PC-9 (cell line): ENCODE data around the gene XXYLT1.

Experiments used
- CTCF ChIP-seq: fragments of 200-600 bp; sonication (generic); conservative IDR thresholded peaks from 2 replicates; pipeline ENCODE4 v1.6.1; 2017; ENCODE audit warnings: mixed run types, antibody characterized with exemption, mild to moderate bottlenecking, moderate library complexity
- EZH2 ChIP-seq: fragments of 200-600 bp; sonication (generic); IDR thresholded peaks from 2 replicates; pipeline ENCODE4 v1.8.0; 2017; ENCODE audit warnings: antibody characterized with exemption, low read depth

DNA sequence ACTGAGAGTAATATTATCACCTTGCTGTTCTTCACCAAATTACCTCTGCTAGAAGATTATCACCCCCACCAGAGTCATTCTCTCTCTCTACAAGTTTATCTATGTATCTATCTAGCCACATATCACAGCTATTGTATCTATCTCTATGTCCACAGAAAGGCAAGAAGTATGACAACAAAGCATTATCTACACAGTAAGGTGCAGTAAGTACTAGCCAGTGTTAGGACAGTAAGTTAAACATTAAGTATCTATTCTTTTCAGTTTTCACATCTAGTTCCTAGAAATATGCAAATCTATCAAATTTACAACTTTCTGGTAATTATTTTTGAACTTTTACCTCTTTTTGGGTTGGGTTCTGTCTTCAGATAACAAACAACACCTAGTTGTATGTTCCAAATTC is 26.5 kb upstream of the XXYLT1 start:
- TF ChIP-seq CTCF (no peak), EZH2 (no peak)
